Large intestine (tissue), 3 donors: ENCODE results near the gene TMEM79. TPM values are rescaled to one million over a fixed set of nuclear protein-coding genes. Genes with fewer than 3 reads are reported as not detected.
"Not testable (repeated sequence)": the region's sequence is repeated elsewhere in the genome, so short reads cannot be mapped to it uniquely, and the experiment has no call there.

Experiments
- DNase-seq, 2 donors: peaks; one replicate each; pipeline versions ENCODE4 v3.0.0 to v3.0.0-alpha.2; 2013
- H3K27ac ChIP-seq: one replicate; pipeline ENCODE4 v1.5.1; 2013; ENCODE audit warnings: low read length
- H3K27me3 ChIP-seq: 2 replicates; pipeline ENCODE4 v1.6.1; 2013; ENCODE audit warnings: low read length; ENCODE audit not compliant: control insufficient read depth, insufficient read depth
- H3K36me3 ChIP-seq: 2 replicates; pipeline ENCODE4 v1.6.1; 2013; ENCODE audit warnings: low read length; ENCODE audit not compliant: control insufficient read depth, insufficient read depth
- H3K4me1 ChIP-seq: one replicate; pipeline ENCODE4 v1.6.1; 2013; ENCODE audit warnings: low read length; ENCODE audit not compliant: control insufficient read depth, insufficient read depth
- H3K4me3 ChIP-seq: one replicate; pipeline ENCODE4 v1.5.1; 2013; ENCODE audit warnings: low read length
- H3K9me3 ChIP-seq: one replicate; pipeline ENCODE4 v1.6.1; 2013; ENCODE audit warnings: mild to moderate bottlenecking, low read depth, low read length, moderate library complexity; ENCODE audit not compliant: control insufficient read depth
- WGBS: methylation state at CpG from one replicate; pipeline ENCODE4 v1.1.5; 2013; ENCODE audit warnings: low lambda C conversion rate; ENCODE audit not compliant: insufficient coverage; 5-methylcytosine and 5-hydroxymethylcytosine counted together
- polyA plus RNA-seq: library from polyadenylated mRNA; unstranded; fragments of 120-200 nt; gene quantifications from one replicate; pipeline ENCODE4 v1.2.1, GENCODE V29; 2013

The TMEM79 gene
- polyA plus RNA-seq, 1 donor: 7.3 TPM

GRCh38 chr1:156298852-156299357 is 14.8 kb downstream of the TMEM79 start, which contains the start of gene VHLL:
VHLL (minus strand) TSS chr1:156299307; CDS start chr1:156299189, 118 bp downstream.
- peaks cover 4% of the 10 kb centered on the region for H3K36me3 ChIP-seq
- no peak within 1 kb of the TSS for H3K27ac ChIP-seq
- H3K4me1 ChIP-seq: peaks cover 4% of the 10 kb centered on the region
- H3K27me3 ChIP-seq: no peaks in the 10 kb centered on the region
- no peak for DNase-seq
- no CpG with 5 or more reads among the region's 19 CpGs for WGBS
- no peaks in the 10 kb centered on the region for H3K9me3 ChIP-seq
- H3K4me3 ChIP-seq: no peak within 1 kb of the TSS

DNA sequence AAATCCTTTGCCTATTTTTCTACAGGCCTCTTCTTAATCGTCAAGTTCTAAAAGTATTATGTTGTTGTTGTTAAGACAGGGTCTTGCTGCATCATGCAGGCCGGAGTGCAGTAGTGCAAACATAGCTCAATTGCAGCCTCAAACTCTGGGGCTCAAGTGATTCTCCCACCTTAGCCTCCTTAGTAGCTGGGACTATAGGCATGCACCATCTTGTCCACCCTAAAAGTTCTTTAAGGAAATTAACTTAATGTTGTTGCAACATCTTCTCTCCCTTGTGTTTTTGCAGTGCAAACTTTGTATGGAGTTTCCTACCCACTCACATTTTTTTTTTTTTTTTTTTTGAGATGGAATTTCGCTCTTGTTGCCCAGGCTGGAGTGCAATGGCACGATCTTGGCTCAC is 19.1 kb downstream of the TMEM79 start:
- no peak for DNase-seq
- Histone ChIP-seq H3K27me3 (no peaks in the 10 kb centered on the region), H3K4me3 (no peak overlapping the region), H3K27ac (no peak overlapping the region), H3K36me3 (peaks cover 14% of the 10 kb centered on the region), H3K4me1 (no peaks in the 10 kb centered on the region), H3K9me3 (no peaks in the 10 kb centered on the region)
- WGBS: no CpG with 5 or more reads among the region's 4 CpGs

- Histone ChIP-seq H3K4me3 (no peak overlapping the region), H3K4me1 (no peaks in the 10 kb centered on the region), H3K36me3 (peaks cover 31% of the 10 kb centered on the region), H3K27me3 (no peaks in the 10 kb centered on the region), H3K9me3 (no peaks in the 10 kb centered on the region), H3K27ac (no peak overlapping the region)
- WGBS: no CpG with 5 or more reads among the region's 2 CpGs
- DNase-seq: no peak
Measured at GRCh38 chr1:156305215-156305614, 21.1 kb downstream of the TMEM79 start.

DNA sequence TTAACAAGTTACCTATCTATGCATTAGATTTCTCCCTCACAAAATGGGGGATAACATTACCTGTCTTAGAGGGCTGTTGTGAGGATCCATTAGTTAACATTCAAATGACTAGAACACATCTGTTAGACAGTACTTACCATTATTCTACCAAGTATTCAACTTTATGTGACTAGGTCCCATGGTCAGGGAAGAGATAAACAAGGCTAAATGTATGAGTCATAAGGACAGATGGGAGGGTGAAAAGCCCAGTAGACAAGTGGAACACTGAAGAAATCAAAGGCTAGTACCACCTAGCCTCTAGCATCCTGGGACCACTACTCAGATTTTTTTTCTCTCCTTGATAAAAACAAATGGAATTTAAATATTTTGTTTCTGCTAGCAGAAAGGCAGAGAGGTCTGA is 24.0 kb downstream of the TMEM79 start:
- no peak overlapping the region for H3K4me3 ChIP-seq
- no peak overlapping the region for H3K27ac ChIP-seq
- no peaks in the 10 kb centered on the region for H3K9me3 ChIP-seq
- H3K4me1 ChIP-seq: no peaks in the 10 kb centered on the region
- H3K36me3 ChIP-seq: peaks cover 57% of the 10 kb centered on the region
- H3K27me3 ChIP-seq: no peaks in the 10 kb centered on the region
- DNase-seq: no peak

- WGBS: no CpG with 5 or more reads among the region's 6 CpGs
- no peak for DNase-seq
- Histone ChIP-seq H3K4me3 (no peak overlapping the region), H3K4me1 (no peaks in the 10 kb centered on the region), H3K27me3 (no peaks in the 10 kb centered on the region), H3K9me3 (no peaks in the 10 kb centered on the region), H3K27ac (no peak overlapping the region), H3K36me3 (peaks cover 74% of the 10 kb centered on the region)
Measured at GRCh38 chr1:156310962-156311361, 26.8 kb downstream of the TMEM79 start.

GRCh38 chr1:156316909-156317308 is 32.8 kb downstream of the TMEM79 start:
- WGBS: no CpG with 5 or more reads among the region's 7 CpGs
- DNase-seq: no peak
- H3K4me1 ChIP-seq: no peaks in the 10 kb centered on the region
- no peak overlapping the region for H3K27ac ChIP-seq
- H3K4me3 ChIP-seq: no peak overlapping the region
- H3K9me3 ChIP-seq: no peaks in the 10 kb centered on the region
- no peaks in the 10 kb centered on the region for H3K27me3 ChIP-seq
- H3K36me3 ChIP-seq: peaks cover 86% of the 10 kb centered on the region

DNA sequence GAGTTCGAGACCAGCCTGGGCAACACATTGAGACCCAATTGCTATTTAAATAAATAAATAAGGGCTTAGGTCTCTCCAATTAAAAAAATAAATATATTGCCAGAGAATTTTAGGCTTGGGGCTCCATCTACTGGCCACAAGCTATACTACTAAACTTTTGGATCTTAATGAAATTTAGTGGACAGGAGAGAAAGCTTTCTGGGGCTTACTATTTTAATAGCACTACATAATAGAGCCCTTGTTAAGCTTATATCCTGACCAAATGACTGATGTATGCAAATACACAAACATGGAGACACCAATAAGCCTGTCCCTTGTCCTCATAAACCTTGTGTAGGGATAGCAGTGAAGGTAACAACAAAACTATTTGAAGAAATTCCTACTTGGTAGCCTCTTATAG is 35.5 kb downstream of the TMEM79 start:
- Histone ChIP-seq H3K27me3 (no peaks in the 10 kb centered on the region), H3K9me3 (no peaks in the 10 kb centered on the region), H3K4me1 (no peaks in the 10 kb centered on the region), H3K4me3 (no peak overlapping the region), H3K27ac (no peak overlapping the region), H3K36me3 (peaks cover 83% of the 10 kb centered on the region)
- no peak for DNase-seq
- no CpG with 5 or more reads among the region's 1 CpG for WGBS

DNA sequence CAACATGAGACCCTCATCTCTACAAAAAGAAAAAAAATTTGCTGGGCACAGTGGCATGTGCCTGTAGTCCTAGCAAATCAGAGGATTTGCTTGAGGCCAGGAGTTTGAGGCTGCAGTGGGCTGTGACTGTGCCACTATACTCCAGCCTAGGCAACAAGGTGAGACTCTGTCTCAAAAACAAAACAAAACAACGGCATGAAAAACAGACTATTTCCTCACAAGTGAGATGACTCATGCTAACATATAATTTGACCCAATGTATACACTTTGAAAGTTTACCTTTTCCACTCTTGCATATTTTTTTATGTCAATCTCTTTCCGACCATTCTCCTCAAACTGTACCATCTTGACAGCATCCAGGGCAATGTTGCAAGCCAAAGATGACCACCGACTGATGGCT is 36.4 kb downstream of the TMEM79 start:
- H3K27ac ChIP-seq: no peak overlapping the region
- peaks cover 86% of the 10 kb centered on the region for H3K36me3 ChIP-seq

GRCh38 chr1:156323179-156323578 is 39.1 kb downstream of the TMEM79 start:
- no CpG with 5 or more reads among the region's 9 CpGs for WGBS
- H3K27ac ChIP-seq, H3K4me3 ChIP-seq, DNase-seq, H3K9me3 ChIP-seq, H3K27me3 ChIP-seq, H3K4me1 ChIP-seq: not testable (repeated sequence)
- H3K36me3 ChIP-seq: peaks cover 66% of the 10 kb centered on the region

More for the DNA sequence above, 36.4 kb downstream of the TMEM79 start:
- DNase-seq: no peak
- WGBS: 100% methylated on average over 1 of the region's 3 CpGs
- H3K9me3 ChIP-seq: no peaks in the 10 kb centered on the region
- no peaks in the 10 kb centered on the region for H3K27me3 ChIP-seq
- no peak overlapping the region for H3K4me3 ChIP-seq
- no peaks in the 10 kb centered on the region for H3K4me1 ChIP-seq

DNA sequence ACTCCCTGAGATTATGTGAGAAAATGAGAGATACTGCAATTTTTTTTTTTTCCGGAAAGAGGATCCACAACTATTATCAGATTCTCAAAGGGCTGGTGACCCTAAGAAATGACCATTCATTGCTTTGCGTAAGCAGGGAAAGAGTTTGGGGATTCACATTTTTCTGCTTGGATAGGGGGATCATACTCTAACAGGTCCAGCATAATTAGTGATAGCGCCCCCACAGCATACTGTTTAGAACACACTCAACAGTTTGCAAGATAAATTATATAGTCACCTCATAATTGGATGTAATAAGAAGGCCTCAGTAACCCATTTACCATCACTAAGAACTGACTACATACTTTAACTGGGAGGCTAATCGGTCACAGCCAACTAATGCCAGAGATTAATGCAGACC is 52.1 kb downstream of the TMEM79 start:
- peak overlapping the region; percentile 94 for H3K4me3 ChIP-seq
- DNase-seq: peak in 1 of 2 donors; percentile 12

More for the DNA sequence above, 52.1 kb downstream of the TMEM79 start:
- peaks cover 14% of the 10 kb centered on the region for H3K4me1 ChIP-seq
- H3K27me3 ChIP-seq: no peaks in the 10 kb centered on the region
- H3K36me3 ChIP-seq: peaks cover 41% of the 10 kb centered on the region
- WGBS: 83% methylated on average over 1 of the region's 4 CpGs
- H3K27ac ChIP-seq: no peak overlapping the region
- H3K9me3 ChIP-seq: no peaks in the 10 kb centered on the region
